GDM1 (cell line): ENCODE data around the gene PLEKHG7.
"Not testable (repeated sequence)": the region's sequence is repeated elsewhere in the genome, so short reads cannot be mapped to it uniquely, and the experiment has no call there.

Experiments used
- DNase-seq: peaks from one replicate; lab custom pipeline; 2025; lab: John Stamatoyannopoulos, UW

The PLEKHG7 gene

GRCh38 chr12:92747151-92747550 lies 44.4 kb downstream of the PLEKHG7 start:
- DNase-seq: no peak

- not testable (repeated sequence) for DNase-seq
Observed at GRCh38 chr12:92749691-92750090, 46.9 kb downstream of the PLEKHG7 start.

- DNase-seq: no peak
Observed at GRCh38 chr12:92753976-92754885, 51.4 kb downstream of the PLEKHG7 start.

GRCh38 chr12:92756898-92757596 lies 54.3 kb downstream of the PLEKHG7 start:
- DNase-seq: no peak

GRCh38 chr12:92757597-92758121 lies 54.9 kb downstream of the PLEKHG7 start:
- DNase-seq: no peak

- DNase-seq: no peak
Observed at GRCh38 chr12:92759634-92760268, 57.0 kb downstream of the PLEKHG7 start.

GRCh38 chr12:92762773-92763172 lies 60.0 kb downstream of the PLEKHG7 start:
- no peak for DNase-seq

- no peak for DNase-seq
Observed at GRCh38 chr12:92764831-92765230, 62.0 kb downstream of the PLEKHG7 start.

- no peak for DNase-seq
Observed at GRCh38 chr12:92765871-92766270, 63.1 kb downstream of the PLEKHG7 start.

GRCh38 chr12:92769124-92769901 lies 66.5 kb downstream of the PLEKHG7 start:
- no peak for DNase-seq

GRCh38 chr12:92771001-92771400 lies 68.2 kb downstream of the PLEKHG7 start:
- no peak for DNase-seq

GRCh38 chr12:92775416-92775815 lies 72.6 kb downstream of the PLEKHG7 start:
- DNase-seq: no peak

- DNase-seq: no peak
Observed at GRCh38 chr12:92778525-92778924, 75.7 kb downstream of the PLEKHG7 start.

- DNase-seq: no peak
Observed at GRCh38 chr12:92779902-92780301, 77.1 kb downstream of the PLEKHG7 start.

- no peak for DNase-seq
Observed at GRCh38 chr12:92784356-92784755, 81.6 kb downstream of the PLEKHG7 start.

- peak; percentile 35 for DNase-seq
Observed at GRCh38 chr12:92784797-92785562, 82.2 kb downstream of the PLEKHG7 start.

- DNase-seq: no peak
Observed at GRCh38 chr12:92785563-92785950, 82.8 kb downstream of the PLEKHG7 start.

- DNase-seq: no peak
Observed at GRCh38 chr12:92786045-92786444, 83.3 kb downstream of the PLEKHG7 start.

- DNase-seq: not testable (repeated sequence)
Observed at GRCh38 chr12:92794356-92794755, 91.6 kb downstream of the PLEKHG7 start.

- DNase-seq: no peak
Observed at GRCh38 chr12:92794814-92795213, 92.0 kb downstream of the PLEKHG7 start.

GRCh38 chr12:92796650-92797049 lies 93.9 kb downstream of the PLEKHG7 start:
- no peak for DNase-seq
